HEK293 (cell line): ENCODE results near the gene PSTPIP1.

Experiments
- CTCF ChIA-PET: fragments of 350-600 bp; formaldehyde crosslinking; extraction: SDS; loops from one replicate; lab custom pipeline; 2021; ENCODE audit warnings: antibody characterized with exemption; lab: Yijun Ruan, JAX
- POLR2A ChIA-PET: fragments of 300-600 bp; formaldehyde crosslinking; extraction: SDS; loops from one replicate; lab custom pipeline; 2020; ENCODE audit warnings: antibody characterized with exemption, inconsistent platforms; lab: Yijun Ruan, JAX
- H3K27ac ChIP-seq: fragments of 200-500 bp; sonication (Bioruptor generic); 2 replicates; pipeline ENCODE4 v1.5.1; 2014; ENCODE audit warnings: low read depth, low read length, control low read depth, inconsistent platforms; ENCODE audit errors: extremely low read depth
- H3K36me3 ChIP-seq, 2 experiments: fragments of 200-500 bp in 1 of 2; sonication (Bioruptor generic) in 1 of 2; 1 replicate in 1 of 2; 2 replicates in 1 of 2; pipeline ENCODE4 v1.5.1; 2014 to 2017; ENCODE audit warnings: inconsistent platforms in 2 of 2, low read length in 2 of 2; ENCODE audit not compliant: control insufficient read depth in 2 of 2, insufficient read depth in 1 of 2
- H3K4me1 ChIP-seq: fragments of 200-500 bp; sonication (Bioruptor generic); 2 replicates; pipeline ENCODE4 v1.5.1; 2014; ENCODE audit warnings: mild to moderate bottlenecking, low read length, inconsistent platforms; ENCODE audit not compliant: control insufficient read depth, insufficient read depth
- H3K4me3 ChIP-seq: 2 replicates; pipeline ENCODE4 v1.5.1; 2011; ENCODE audit warnings: low read depth, mild to moderate bottlenecking, control low read depth, low read length, moderate library complexity
- H3K9me3 ChIP-seq: fragments of 200-500 bp; sonication (Bioruptor generic); 2 replicates; pipeline ENCODE4 v1.5.1; 2014; ENCODE audit warnings: low read depth, low read length, inconsistent platforms; ENCODE audit not compliant: control insufficient read depth, insufficient read depth
- BCL11A ChIP-seq: fragments of 450-650 bp; formaldehyde crosslinking; IDR thresholded peaks from 2 replicates; pipeline ENCODE4 v1.5.1; 2016; ENCODE audit warnings: low read depth, missing biosample characterization, missing genetic modification characterization
- EGR2 ChIP-seq: fragments of 450-650 bp; formaldehyde crosslinking; IDR thresholded peaks from 2 replicates; pipeline ENCODE4 v1.5.1; 2016; ENCODE audit warnings: low read depth, missing biosample characterization, missing genetic modification characterization
- MZF1 ChIP-seq: fragments of 450-650 bp; formaldehyde crosslinking; IDR thresholded peaks from 2 replicates; pipeline ENCODE4 v1.5.1; 2017; ENCODE audit warnings: missing biosample characterization, missing genetic modification characterization, borderline replicate concordance
- PRDM2 ChIP-seq: fragments of 450-650 bp; formaldehyde crosslinking; IDR thresholded peaks from 2 replicates; pipeline ENCODE4 v1.5.1; 2016; ENCODE audit warnings: missing biosample characterization, missing genetic modification characterization, borderline replicate concordance
- WT1 ChIP-seq: fragments of 450-650 bp; formaldehyde crosslinking; IDR thresholded peaks from 2 replicates; pipeline ENCODE4 v1.5.1; 2016; ENCODE audit warnings: missing biosample characterization, missing genetic modification characterization
- YY1 ChIP-seq: fragments of 450-650 bp; formaldehyde crosslinking; IDR thresholded peaks from 2 replicates; pipeline ENCODE4 v1.5.1; 2018; ENCODE audit warnings: missing biosample characterization, missing genetic modification characterization
- ZBTB21 ChIP-seq: fragments of 450-650 bp; formaldehyde crosslinking; IDR thresholded peaks from 2 replicates; pipeline ENCODE4 v1.5.1; 2017; ENCODE audit warnings: missing biosample characterization, missing genetic modification characterization
- ZFP41 ChIP-seq: fragments of 450-650 bp; formaldehyde crosslinking; IDR thresholded peaks from 2 replicates; pipeline ENCODE4 v1.5.1; 2016; ENCODE audit warnings: missing biosample characterization, missing genetic modification characterization, borderline replicate concordance
- ZNF155 ChIP-seq: fragments of 450-650 bp; formaldehyde crosslinking; IDR thresholded peaks from 2 replicates; pipeline ENCODE4 v1.5.1; 2016; ENCODE audit warnings: missing biosample characterization, missing genetic modification characterization
- ZNF2 ChIP-seq: fragments of 450-650 bp; formaldehyde crosslinking; IDR thresholded peaks from 2 replicates; pipeline ENCODE4 v1.5.1; 2016; ENCODE audit warnings: missing biosample characterization, missing genetic modification characterization
- ZNF302 ChIP-seq: fragments of 450-650 bp; formaldehyde crosslinking; IDR thresholded peaks from 2 replicates; pipeline ENCODE4 v1.5.1; 2016; ENCODE audit warnings: missing biosample characterization, missing genetic modification characterization, low read depth
- ZNF341 ChIP-seq: fragments of 450-650 bp; formaldehyde crosslinking; IDR thresholded peaks from 2 replicates; pipeline ENCODE4; 2016; ENCODE audit warnings: low read depth, missing biosample characterization, missing genetic modification characterization
- ZNF423 ChIP-seq: fragments of 450-650 bp; formaldehyde crosslinking; IDR thresholded peaks from 2 replicates; pipeline ENCODE4 v1.5.1; 2016; ENCODE audit warnings: missing biosample characterization, missing genetic modification characterization
- ZNF518A ChIP-seq: fragments of 450-650 bp; formaldehyde crosslinking; conservative IDR thresholded peaks from 2 replicates; pipeline ENCODE4 v1.5.1; 2016; ENCODE audit warnings: low read depth, missing biosample characterization, missing genetic modification characterization
- ZNF544 ChIP-seq: fragments of 450-650 bp; formaldehyde crosslinking; IDR thresholded peaks from 2 replicates; pipeline ENCODE4 v1.5.0; 2017; ENCODE audit warnings: missing biosample characterization, missing genetic modification characterization
- ZNF548 ChIP-seq: fragments of 450-650 bp; formaldehyde crosslinking; IDR thresholded peaks from 2 replicates; pipeline ENCODE4 v1.5.1; 2016; ENCODE audit warnings: missing biosample characterization, missing genetic modification characterization
- ZNF580 ChIP-seq: fragments of 450-650 bp; formaldehyde crosslinking; IDR thresholded peaks from 2 replicates; pipeline ENCODE4 v1.5.1; 2016; ENCODE audit warnings: missing biosample characterization, missing genetic modification characterization
- ZNF621 ChIP-seq: fragments of 450-650 bp; formaldehyde crosslinking; IDR thresholded peaks from 2 replicates; pipeline ENCODE4 v1.5.1; 2017; ENCODE audit warnings: missing biosample characterization, missing genetic modification characterization
- ZNF660 ChIP-seq: fragments of 450-650 bp; IDR thresholded peaks from 2 replicates; pipeline ENCODE4 v1.5.1; 2018; ENCODE audit warnings: missing biosample characterization, mild to moderate bottlenecking, missing genetic modification characterization
- TF ChIP-seq, protein P1 (sequence below): fragments of 450-650 bp; formaldehyde crosslinking; IDR thresholded peaks from 2 replicates; pipeline ENCODE4 v1.5.1; 2017; ENCODE audit warnings: missing biosample characterization, missing genetic modification characterization
- TF ChIP-seq, protein P2 (sequence below): fragments of 450-650 bp; IDR thresholded peaks from 2 replicates; pipeline ENCODE4 v1.5.1; 2018; ENCODE audit warnings: missing biosample characterization, missing genetic modification characterization

The PSTPIP1 gene

GRCh38 chr15:77009176-77009575, 14.2 kb downstream of the PSTPIP1 start:
- no peaks in the 10 kb centered on the region for H3K4me1 ChIP-seq
- TF ChIP-seq BCL11A (no peak), MZF1 (tag by site-specific recombination) (no peak), ZBTB21 (tag by site-specific recombination) (no peak), EGR2 (tag by site-specific recombination) (no peak), ZNF302 (tag by site-specific recombination) (no peak), ZNF341 (tag by site-specific recombination) (no peak), ZNF544 (tag by site-specific recombination) (no peak), WT1 (tag by site-specific recombination) (no peak), ZNF518A (tag by site-specific recombination) (no peak), ZNF548 (tag by site-specific recombination) (no peak), ZFP41 (tag by site-specific recombination) (no peak), ZNF155 (no peak), ZNF660 (no peak), ZNF2 (tag by site-specific recombination) (no peak)
- TF ChIP-seq, protein P1, sequence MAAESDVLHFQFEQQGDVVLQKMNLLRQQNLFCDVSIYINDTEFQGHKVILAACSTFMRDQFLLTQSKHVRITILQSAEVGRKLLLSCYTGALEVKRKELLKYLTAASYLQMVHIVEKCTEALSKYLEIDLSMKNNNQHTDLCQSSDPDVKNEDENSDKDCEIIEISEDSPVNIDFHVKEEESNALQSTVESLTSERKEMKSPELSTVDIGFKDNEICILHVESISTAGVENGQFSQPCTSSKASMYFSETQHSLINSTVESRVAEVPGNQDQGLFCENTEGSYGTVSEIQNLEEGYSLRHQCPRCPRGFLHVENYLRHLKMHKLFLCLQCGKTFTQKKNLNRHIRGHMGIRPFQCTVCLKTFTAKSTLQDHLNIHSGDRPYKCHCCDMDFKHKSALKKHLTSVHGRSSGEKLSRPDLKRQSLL = no peak
- TF ChIP-seq, protein P2, sequence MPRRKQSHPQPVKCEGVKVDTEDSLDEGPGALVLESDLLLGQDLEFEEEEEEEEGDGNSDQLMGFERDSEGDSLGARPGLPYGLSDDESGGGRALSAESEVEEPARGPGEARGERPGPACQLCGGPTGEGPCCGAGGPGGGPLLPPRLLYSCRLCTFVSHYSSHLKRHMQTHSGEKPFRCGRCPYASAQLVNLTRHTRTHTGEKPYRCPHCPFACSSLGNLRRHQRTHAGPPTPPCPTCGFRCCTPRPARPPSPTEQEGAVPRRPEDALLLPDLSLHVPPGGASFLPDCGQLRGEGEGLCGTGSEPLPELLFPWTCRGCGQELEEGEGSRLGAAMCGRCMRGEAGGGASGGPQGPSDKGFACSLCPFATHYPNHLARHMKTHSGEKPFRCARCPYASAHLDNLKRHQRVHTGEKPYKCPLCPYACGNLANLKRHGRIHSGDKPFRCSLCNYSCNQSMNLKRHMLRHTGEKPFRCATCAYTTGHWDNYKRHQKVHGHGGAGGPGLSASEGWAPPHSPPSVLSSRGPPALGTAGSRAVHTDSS (tag by site-specific recombination) = no peak
- TF ChIP-seq, all 188 proteins: peak for 0
- no peaks in the 10 kb centered on the region for H3K9me3 ChIP-seq
- H3K27ac ChIP-seq = no peak overlapping the region
- CTCF ChIA-PET = no interaction called here
- H3K4me3 ChIP-seq = no peak overlapping the region
- H3K36me3 ChIP-seq = no peaks in the 10 kb centered on the region
- POLR2A ChIA-PET = no interaction called here

- CTCF ChIA-PET = no interaction called here
- H3K4me3 ChIP-seq = no peak overlapping the region
- H3K4me1 ChIP-seq = no peaks in the 10 kb centered on the region
- H3K36me3 ChIP-seq = no peaks in the 10 kb centered on the region
- POLR2A ChIA-PET = no interaction called here
- no peak overlapping the region for H3K27ac ChIP-seq
- no peaks in the 10 kb centered on the region for H3K9me3 ChIP-seq
- TF ChIP-seq ZNF580 (tag by site-specific recombination) (no peak), PRDM2 (tag by site-specific recombination) (no peak), ZNF423 (no peak), EGR2 (tag by site-specific recombination) (peak; percentile 58), ZNF621 (tag by site-specific recombination) (no peak), YY1 (tag by site-specific recombination) (no peak)
Observed at GRCh38 chr15:77009646-77010311, 14.9 kb downstream of the PSTPIP1 start.
